HL-60 (cell line): ENCODE data around the gene NECTIN2.

Experiments
- DNase-seq, 2 experiments: peaks; one replicate each; pipeline ENCODE4 v3.0.0-alpha.2; 2010 to 2020; ENCODE audit warnings: low read depth in 1 of 2, low spot score in 1 of 2
- H3K27ac ChIP-seq: fragments of 250-450 bp; sonication (Bioruptor Pico); replicated peaks from 2 replicates; pipeline ENCODE4 v1.5.1; 2020; ENCODE audit warnings: mild to moderate bottlenecking, moderate library complexity
- H3K27me3 ChIP-seq: fragments of 250-450 bp; sonication (Bioruptor Pico); 2 replicates; pipeline ENCODE4 v1.5.1; 2021; ENCODE audit warnings: mild to moderate bottlenecking, moderate library complexity; ENCODE audit not compliant: insufficient read depth, poor library complexity, severe bottlenecking
- H3K4me3 ChIP-seq: replicated peaks from 2 replicates; pipeline ENCODE4 v1.5.1; 2011; ENCODE audit warnings: mild to moderate bottlenecking, control low read depth, low read length; ENCODE audit not compliant: insufficient read depth
- CTCF ChIP-seq: IDR thresholded peaks from one replicate; pipeline ENCODE4 v1.5.1; 2011; ENCODE audit warnings: low read length, control low read depth, inconsistent platforms; ENCODE audit not compliant: insufficient read depth
- GABPA ChIP-seq: IDR thresholded peaks from 2 replicates; pipeline ENCODE4 v1.6.1; 2012; ENCODE audit warnings: low read depth
- POLR2AphosphoS5 ChIP-seq: IDR thresholded peaks from 2 replicates; pipeline ENCODE4 v1.6.1; 2012; ENCODE audit warnings: low read depth
- REST ChIP-seq: IDR thresholded peaks from 2 replicates; pipeline ENCODE4 v1.6.1; 2012; ENCODE audit warnings: low read depth; ENCODE audit not compliant: insufficient replicate concordance
- SPI1 ChIP-seq: IDR thresholded peaks from 2 replicates; pipeline ENCODE4 v1.6.1; 2012; ENCODE audit warnings: low read depth, mild to moderate bottlenecking, borderline replicate concordance

The NECTIN2 gene

GRCh38 chr19:44874317-44874716, 28.2 kb downstream of the NECTIN2 start:
- Histone ChIP-seq H3K27ac (no peak overlapping the region), H3K4me3 (no peak overlapping the region), H3K27me3 (no peaks in the 10 kb centered on the region)
- no peak for DNase-seq
- TF ChIP-seq REST = no peak
- TF ChIP-seq CTCF = no peak
- TF ChIP-seq POLR2AphosphoS5 = no peak
- no peak for TF ChIP-seq GABPA
- TF ChIP-seq SPI1 = no peak

- no peak for DNase-seq
- no peak overlapping the region for H3K27ac ChIP-seq
- H3K27me3 ChIP-seq = no peaks in the 10 kb centered on the region
- no peak overlapping the region for H3K4me3 ChIP-seq
- TF ChIP-seq CTCF = no peak
- TF ChIP-seq GABPA = no peak
- TF ChIP-seq POLR2AphosphoS5 = no peak
- no peak for TF ChIP-seq REST
- TF ChIP-seq SPI1 = no peak
These were observed 29.8 kb downstream of the NECTIN2 start for GRCh38 chr19:44875666-44876451.

- DNase-seq = peak; percentile 67 to 79
- no peaks in the 10 kb centered on the region for H3K27me3 ChIP-seq
- H3K4me3 ChIP-seq = no peak overlapping the region
- TF ChIP-seq SPI1 (peak; percentile 75), GABPA (no peak), CTCF (no peak), REST (no peak), POLR2AphosphoS5 (peak; percentile 28; the same call in 1 of the 2 replicates)
- peak overlapping the region; percentile 12 for H3K27ac ChIP-seq
These were observed 30.9 kb downstream of the NECTIN2 start for GRCh38 chr19:44876930-44877535.
